ENCODE data around the gene TICAM1.
"Not testable (repeated sequence)": the region's sequence is repeated elsewhere in the genome, so short reads cannot be mapped to it uniquely, and the experiment has no call there.

TICAM1 gene

GRCh38 chr19:4795400-4795799, 36.1 kb downstream of the TICAM1 start:
- no peak for TF ChIP-seq ZFX (IDR thresholded peaks at IDR 0.05)
- no peak for TF ChIP-seq CTCF (conservative IDR thresholded peaks at IDR 0.05)
- no peak overlapping the region for H3K27ac ChIP-seq

- no peak overlapping the region for H3K27ac ChIP-seq
These were observed 36.5 kb downstream of the TICAM1 start for GRCh38 chr19:4794971-4795370.

DNA sequence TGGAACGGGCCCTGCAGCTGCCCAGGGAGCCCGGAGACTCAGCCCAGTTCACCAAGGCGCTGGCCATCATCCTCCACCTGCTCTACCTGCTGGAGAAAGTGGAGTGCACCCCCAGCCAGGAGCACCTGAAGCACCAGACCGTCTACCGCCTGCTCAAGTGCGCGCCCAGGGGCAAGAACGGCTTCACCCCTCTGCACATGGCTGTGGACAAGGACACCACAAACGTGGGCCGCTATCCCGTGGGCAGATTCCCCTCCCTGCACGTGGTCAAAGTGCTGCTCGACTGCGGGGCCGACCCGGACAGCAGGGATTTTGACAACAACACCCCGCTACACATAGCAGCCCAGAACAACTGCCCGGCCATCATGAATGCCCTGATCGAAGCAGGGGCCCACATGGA, 38.2 kb downstream of the TICAM1 start:
- peak overlapping the region; percentile 96; the same call in 1 of the 2 replicates for H3K27ac ChIP-seq

More at GRCh38 chr19:4794971-4795370, 36.5 kb downstream of the TICAM1 start:
- no peak for TF ChIP-seq CTCF (conservative IDR thresholded peaks at IDR 0.05)
- no peak for TF ChIP-seq ZFX (IDR thresholded peaks at IDR 0.05)

- peak overlapping the region; percentile 96 for H3K27ac ChIP-seq
These were observed 38.7 kb downstream of the TICAM1 start for GRCh38 chr19:4792866-4793195.

- peak overlapping the region; percentile 96 for H3K27ac ChIP-seq
- peak; percentile 88; the same call in 1 of the 2 replicates for TF ChIP-seq ZFX (IDR thresholded peaks at IDR 0.05)
These were observed 39.3 kb downstream of the TICAM1 start for GRCh38 chr19:4792019-4792865.

DNA sequence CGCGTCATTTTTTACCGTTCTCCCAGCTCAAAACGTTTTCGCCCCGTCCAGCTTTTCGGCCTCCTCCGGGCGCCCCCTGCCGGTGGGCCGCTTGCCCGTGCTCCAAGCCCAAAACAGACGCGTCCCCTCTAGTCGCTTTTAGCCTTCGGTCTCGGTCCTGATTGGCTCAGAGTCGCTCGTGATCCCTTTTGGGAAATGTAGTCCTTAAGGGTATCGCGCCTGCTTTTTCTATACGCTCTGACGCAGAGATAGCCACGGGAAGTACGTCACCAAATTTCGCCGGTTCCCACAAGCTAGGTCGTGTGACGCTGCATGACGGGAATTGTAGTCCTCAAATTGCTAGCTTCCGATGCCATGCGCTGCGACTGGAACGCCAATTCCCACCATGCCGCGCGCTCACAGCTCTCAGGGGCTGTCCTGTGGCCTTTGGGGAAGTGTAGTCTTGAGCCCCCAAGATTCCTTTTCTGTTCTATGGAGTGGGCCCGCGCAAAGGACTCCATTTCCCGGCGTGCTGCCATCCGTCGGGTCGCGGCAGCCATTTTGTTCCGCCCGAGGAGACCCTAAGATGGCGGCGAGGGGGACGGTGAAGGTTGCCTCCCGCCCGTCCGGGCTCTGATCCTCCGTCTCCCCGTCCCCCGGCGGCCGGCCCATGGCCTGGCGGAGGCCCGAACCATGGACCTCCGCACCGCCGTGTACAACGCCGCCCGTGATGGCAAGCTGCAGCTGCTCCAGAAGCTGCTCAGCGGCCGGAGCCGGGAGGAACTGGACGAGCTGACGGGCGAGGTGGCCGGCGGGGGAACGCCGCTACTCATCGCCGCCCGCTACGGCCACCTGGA, 40.1 kb downstream of the TICAM1 start, which contains the start of gene FEM1A:
Gene FEM1A, plus strand, starts transcription at position 552 of the 836 bp plus-strand sequence. Its CDS starts 121 bp downstream, at position 673.
- H3K27ac ChIP-seq = peak within 1 kb of the TSS; percentile 96

GRCh38 chr19:4786412-4787016, 45.0 kb downstream of the TICAM1 start:
- H3K27ac ChIP-seq = not testable (repeated sequence)

More for the DNA sequence above, 40.1 kb downstream of the TICAM1 start, which contains the start of gene FEM1A:
- peak; percentile 100 for TF ChIP-seq CTCF (conservative IDR thresholded peaks at IDR 0.05)
- no peak for TF ChIP-seq ZFX (IDR thresholded peaks at IDR 0.05)

DNA sequence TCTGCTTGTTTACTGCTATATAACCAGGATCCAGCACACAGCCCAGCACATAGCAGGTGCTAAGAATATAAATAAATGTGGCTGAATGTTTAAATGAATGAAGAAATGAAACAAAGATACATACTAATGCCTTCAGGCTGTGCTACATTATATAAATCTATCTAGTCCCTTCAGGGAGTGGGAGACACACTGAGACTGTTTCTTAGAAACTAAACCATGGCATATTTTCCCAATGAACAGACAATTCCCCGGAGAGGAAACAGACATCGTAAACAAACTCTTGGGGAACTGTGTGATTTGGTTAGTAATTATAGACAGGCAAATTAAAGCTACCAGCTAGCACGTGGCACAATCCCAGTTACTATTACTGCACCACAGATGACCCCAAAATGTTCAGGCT, 49.7 kb downstream of the TICAM1 start:
- H3K27ac ChIP-seq = no peak overlapping the region
- TF ChIP-seq ZFX (IDR thresholded peaks at IDR 0.05) (no peak), CTCF (conservative IDR thresholded peaks at IDR 0.05) (no peak)

DNA sequence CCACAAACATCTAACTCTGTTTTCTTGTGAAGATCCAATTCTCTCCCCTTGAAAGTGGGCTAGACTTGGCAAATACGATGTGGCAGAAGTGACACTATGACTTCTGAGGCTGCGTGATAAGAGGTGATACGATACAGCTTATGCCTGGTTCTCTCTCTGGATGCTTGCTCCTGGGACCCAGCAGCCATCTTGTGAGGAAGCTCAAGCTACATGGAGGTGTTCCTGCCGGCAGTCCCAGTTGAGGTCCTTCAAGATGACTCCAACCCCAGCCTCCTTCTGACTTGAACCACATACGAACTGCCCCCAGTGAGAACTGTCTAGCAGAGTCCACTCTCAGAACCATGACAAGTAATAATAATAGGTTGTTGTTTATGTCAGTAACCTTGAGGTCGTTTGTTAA, 50.7 kb downstream of the TICAM1 start:
- no peak overlapping the region for H3K27ac ChIP-seq
- no peak for TF ChIP-seq CTCF (conservative IDR thresholded peaks at IDR 0.05)
- TF ChIP-seq ZFX (IDR thresholded peaks at IDR 0.05) = no peak

GRCh38 chr19:4778124-4778523, 53.4 kb downstream of the TICAM1 start:
- not testable (repeated sequence) for H3K27ac ChIP-seq

Measured in C4-2B (cell line).